HL-60 (cell line): ENCODE data around the gene CBLN1.

ENCODE experiments used
- GABPA ChIP-seq: IDR thresholded peaks from 2 replicates; pipeline ENCODE4 v1.6.1; 2012; ENCODE audit warnings: low read depth
- POLR2AphosphoS5 ChIP-seq: IDR thresholded peaks from 2 replicates; pipeline ENCODE4 v1.6.1; 2012; ENCODE audit warnings: low read depth
- TF ChIP-seq, protein P1 (sequence below): IDR thresholded peaks from one replicate; pipeline ENCODE4 v1.5.1; 2011; ENCODE audit warnings: low read length, control low read depth, inconsistent platforms; ENCODE audit not compliant: insufficient read depth
- TF ChIP-seq, protein P2 (sequence below): IDR thresholded peaks from 2 replicates; pipeline ENCODE4 v1.6.1; 2012; ENCODE audit warnings: low read depth; ENCODE audit not compliant: insufficient replicate concordance

DNA sequence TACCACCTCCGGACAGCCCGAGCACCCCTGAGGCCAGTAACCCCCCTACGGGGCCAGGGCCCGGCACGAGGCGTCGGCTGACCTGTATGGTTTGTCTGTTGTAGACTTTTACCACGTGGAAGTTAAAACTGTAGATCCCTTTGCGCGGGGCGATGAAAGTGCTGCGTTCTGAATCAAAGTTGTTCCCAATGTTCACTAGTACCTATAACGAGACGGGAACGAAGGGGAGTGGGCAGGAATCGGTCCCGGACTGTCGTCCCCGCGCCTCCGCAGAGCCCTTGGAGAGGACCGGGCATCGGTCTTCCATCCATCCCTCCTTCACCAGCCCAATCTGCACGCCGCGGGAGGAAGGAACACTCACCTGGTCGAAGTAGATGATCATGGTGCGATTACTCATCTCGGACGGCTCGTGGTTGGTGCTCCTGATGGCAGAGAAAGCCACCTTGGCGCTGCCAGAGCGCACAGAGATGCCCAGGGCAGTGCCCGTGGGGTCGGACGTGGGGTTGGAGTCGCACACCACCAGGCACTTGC, 732 bp downstream of the CBLN1 start:
- TF ChIP-seq GABPA (no peak), POLR2AphosphoS5 (no peak)
- TF ChIP-seq, protein P1, sequence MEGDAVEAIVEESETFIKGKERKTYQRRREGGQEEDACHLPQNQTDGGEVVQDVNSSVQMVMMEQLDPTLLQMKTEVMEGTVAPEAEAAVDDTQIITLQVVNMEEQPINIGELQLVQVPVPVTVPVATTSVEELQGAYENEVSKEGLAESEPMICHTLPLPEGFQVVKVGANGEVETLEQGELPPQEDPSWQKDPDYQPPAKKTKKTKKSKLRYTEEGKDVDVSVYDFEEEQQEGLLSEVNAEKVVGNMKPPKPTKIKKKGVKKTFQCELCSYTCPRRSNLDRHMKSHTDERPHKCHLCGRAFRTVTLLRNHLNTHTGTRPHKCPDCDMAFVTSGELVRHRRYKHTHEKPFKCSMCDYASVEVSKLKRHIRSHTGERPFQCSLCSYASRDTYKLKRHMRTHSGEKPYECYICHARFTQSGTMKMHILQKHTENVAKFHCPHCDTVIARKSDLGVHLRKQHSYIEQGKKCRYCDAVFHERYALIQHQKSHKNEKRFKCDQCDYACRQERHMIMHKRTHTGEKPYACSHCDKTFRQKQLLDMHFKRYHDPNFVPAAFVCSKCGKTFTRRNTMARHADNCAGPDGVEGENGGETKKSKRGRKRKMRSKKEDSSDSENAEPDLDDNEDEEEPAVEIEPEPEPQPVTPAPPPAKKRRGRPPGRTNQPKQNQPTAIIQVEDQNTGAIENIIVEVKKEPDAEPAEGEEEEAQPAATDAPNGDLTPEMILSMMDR = no peak
- TF ChIP-seq, protein P2, sequence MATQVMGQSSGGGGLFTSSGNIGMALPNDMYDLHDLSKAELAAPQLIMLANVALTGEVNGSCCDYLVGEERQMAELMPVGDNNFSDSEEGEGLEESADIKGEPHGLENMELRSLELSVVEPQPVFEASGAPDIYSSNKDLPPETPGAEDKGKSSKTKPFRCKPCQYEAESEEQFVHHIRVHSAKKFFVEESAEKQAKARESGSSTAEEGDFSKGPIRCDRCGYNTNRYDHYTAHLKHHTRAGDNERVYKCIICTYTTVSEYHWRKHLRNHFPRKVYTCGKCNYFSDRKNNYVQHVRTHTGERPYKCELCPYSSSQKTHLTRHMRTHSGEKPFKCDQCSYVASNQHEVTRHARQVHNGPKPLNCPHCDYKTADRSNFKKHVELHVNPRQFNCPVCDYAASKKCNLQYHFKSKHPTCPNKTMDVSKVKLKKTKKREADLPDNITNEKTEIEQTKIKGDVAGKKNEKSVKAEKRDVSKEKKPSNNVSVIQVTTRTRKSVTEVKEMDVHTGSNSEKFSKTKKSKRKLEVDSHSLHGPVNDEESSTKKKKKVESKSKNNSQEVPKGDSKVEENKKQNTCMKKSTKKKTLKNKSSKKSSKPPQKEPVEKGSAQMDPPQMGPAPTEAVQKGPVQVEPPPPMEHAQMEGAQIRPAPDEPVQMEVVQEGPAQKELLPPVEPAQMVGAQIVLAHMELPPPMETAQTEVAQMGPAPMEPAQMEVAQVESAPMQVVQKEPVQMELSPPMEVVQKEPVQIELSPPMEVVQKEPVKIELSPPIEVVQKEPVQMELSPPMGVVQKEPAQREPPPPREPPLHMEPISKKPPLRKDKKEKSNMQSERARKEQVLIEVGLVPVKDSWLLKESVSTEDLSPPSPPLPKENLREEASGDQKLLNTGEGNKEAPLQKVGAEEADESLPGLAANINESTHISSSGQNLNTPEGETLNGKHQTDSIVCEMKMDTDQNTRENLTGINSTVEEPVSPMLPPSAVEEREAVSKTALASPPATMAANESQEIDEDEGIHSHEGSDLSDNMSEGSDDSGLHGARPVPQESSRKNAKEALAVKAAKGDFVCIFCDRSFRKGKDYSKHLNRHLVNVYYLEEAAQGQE = no peak
